Activated CD8-positive, alpha-beta memory T cell treated with anti-CD3 and anti-CD28 coated beads, Interleukin-2, amount 50 U/mL, for 24 hours (primary cell): Measurements from ENCODE around the gene EDEM1.

ENCODE experiments used
- DNase-seq: peaks from one replicate; pipeline ENCODE4 v3.0.0-alpha.2; 2020; ENCODE audit errors: extremely low read depth

The EDEM1 gene

GRCh38 chr3:5198986-5199731 is 11.7 kb downstream of the EDEM1 start:
- DNase-seq = no peak

GRCh38 chr3:5201536-5201935 is 14.0 kb downstream of the EDEM1 start:
- DNase-seq = no peak

- DNase-seq = no peak
Observed at GRCh38 chr3:5202222-5202621, 14.7 kb downstream of the EDEM1 start.

GRCh38 chr3:5205165-5205941 is 17.8 kb downstream of the EDEM1 start:
- no peak for DNase-seq

- DNase-seq = no peak
Observed at GRCh38 chr3:5210926-5211325, 23.4 kb downstream of the EDEM1 start.

- DNase-seq = no peak
Observed at GRCh38 chr3:5212628-5213573, 25.4 kb downstream of the EDEM1 start.

GRCh38 chr3:5213574-5213966 is 26.1 kb downstream of the EDEM1 start:
- DNase-seq = no peak

GRCh38 chr3:5214352-5214751 is 26.8 kb downstream of the EDEM1 start:
- DNase-seq = no peak

GRCh38 chr3:5217824-5218595 is 30.5 kb downstream of the EDEM1 start:
- DNase-seq = no peak

- DNase-seq = no peak
Observed at GRCh38 chr3:5218815-5219214, 31.3 kb downstream of the EDEM1 start.

- no peak for DNase-seq
Observed at GRCh38 chr3:5219216-5219615, 31.7 kb downstream of the EDEM1 start.

GRCh38 chr3:5220193-5220592 is 32.7 kb downstream of the EDEM1 start:
- no peak for DNase-seq

GRCh38 chr3:5220667-5221431 is 33.3 kb downstream of the EDEM1 start:
- DNase-seq = no peak

- no peak for DNase-seq
Observed at GRCh38 chr3:5221701-5222100, 34.2 kb downstream of the EDEM1 start.

GRCh38 chr3:5222283-5223005 is 34.9 kb downstream of the EDEM1 start:
- no peak for DNase-seq

GRCh38 chr3:5226783-5227182 is 39.3 kb downstream of the EDEM1 start:
- no peak for DNase-seq

GRCh38 chr3:5227812-5228211 is 40.3 kb downstream of the EDEM1 start:
- no peak for DNase-seq

- no peak for DNase-seq
Observed at GRCh38 chr3:5229414-5229813, 41.9 kb downstream of the EDEM1 start.

- DNase-seq = no peak
Observed at GRCh38 chr3:5231074-5231473, 43.6 kb downstream of the EDEM1 start.

- DNase-seq = no peak
Observed at GRCh38 chr3:5231487-5231886, 44.0 kb downstream of the EDEM1 start.
